Endothelial cell of umbilical vein (primary cell): ENCODE results near the gene ACTG1.

Source experiments
- CTCF ChIP-seq, 2 donors: IDR thresholded peaks; 1 replicate in 1 of 2; 2 replicates in 1 of 2; pipeline ENCODE4 v1.5.1; 2011; ENCODE audit warnings: low read length in 2 of 2, mild to moderate bottlenecking in 2 of 2, moderate library complexity in 2 of 2, control low read depth in 1 of 2, inconsistent platforms in 1 of 2, low read depth in 1 of 2; ENCODE audit not compliant: insufficient read depth in 1 of 2; ENCODE audit errors: extremely low read depth in 1 of 2
- EZH2 ChIP-seq: IDR thresholded peaks from 2 replicates; pipeline ENCODE4 v1.6.1; 2012; ENCODE audit warnings: borderline replicate concordance, low read depth, mild to moderate bottlenecking, moderate library complexity, low read length, inconsistent platforms; ENCODE audit not compliant: severe bottlenecking
- FOS ChIP-seq: IDR thresholded peaks from 2 replicates; pipeline ENCODE4 v1.6.1; 2011; ENCODE audit warnings: mild to moderate bottlenecking, low read length, moderate library complexity, borderline replicate concordance; ENCODE audit not compliant: insufficient read depth
- GATA2 ChIP-seq: IDR thresholded peaks from 2 replicates; pipeline ENCODE4 v1.7.0; 2011; ENCODE audit warnings: low read depth, mild to moderate bottlenecking, moderate library complexity, mixed read lengths, low read length; ENCODE audit not compliant: insufficient read length, insufficient read depth
- JUN ChIP-seq: IDR thresholded peaks from 2 replicates; pipeline ENCODE4 v1.6.1; 2011; ENCODE audit warnings: borderline replicate concordance, low read depth; ENCODE audit not compliant: insufficient read length, insufficient read depth
- MAX ChIP-seq: IDR thresholded peaks from 2 replicates; pipeline ENCODE4 v1.6.1; 2011; ENCODE audit not compliant: insufficient read depth, insufficient read length
- MYC ChIP-seq: IDR thresholded peaks from one replicate; pipeline ENCODE4 v1.6.1; 2011; ENCODE audit warnings: mild to moderate bottlenecking, low read depth, low read length
- POLR2A ChIP-seq: IDR thresholded peaks from 2 replicates; pipeline ENCODE4 v1.6.1; 2012; ENCODE audit warnings: low read depth, mild to moderate bottlenecking, control low read depth, low read length
- POLR2AphosphoS5 ChIP-seq: IDR thresholded peaks from 2 replicates; pipeline ENCODE4 v1.6.1; 2012; ENCODE audit warnings: low read depth, mild to moderate bottlenecking, control low read depth, low read length, moderate library complexity; ENCODE audit not compliant: insufficient read depth

GRCh38 chr17:81486199-81486810 lies 26.3 kb downstream of the ACTG1 start:
- TF ChIP-seq CTCF (IDR thresholded peaks at IDR 0.05; ENCODE audit: extremely low read depth in 1 of 2, insufficient read depth in 1 of 2, low read depth in 1 of 2, low read length in 2 of 2), result no peak
- TF ChIP-seq POLR2A, result no peak
- TF ChIP-seq MYC, result no peak
- no peak for TF ChIP-seq MAX
- no peak for TF ChIP-seq POLR2AphosphoS5
- no peak for TF ChIP-seq EZH2
- no peak for TF ChIP-seq JUN
- TF ChIP-seq GATA2, result no peak
- no peak for TF ChIP-seq FOS
